K562 (cell line): Measurements from ENCODE around the gene AVPI1. TPM values are rescaled to one million over a fixed set of nuclear protein-coding genes. Genes with fewer than 3 reads are reported as not detected.

Source experiments
- CREBBP ChIP-seq: IDR thresholded peaks from one replicate; pipeline ENCODE4 v1.6.1; 2012; ENCODE audit warnings: low read depth, mild to moderate bottlenecking, control low read depth, inconsistent platforms, low read length
- CTCF ChIP-seq, 3 experiments: IDR thresholded peaks in 2 of 3; conservative IDR thresholded peaks in 1 of 3; 2 replicates each; pipeline ENCODE4 v1.5.1; 2011 to 2012; ENCODE audit warnings: low read length in 3 of 3, mild to moderate bottlenecking in 3 of 3, control low read depth in 2 of 3, improper control_type of control experiment in 1 of 3, inconsistent platforms in 1 of 3, low read depth in 1 of 3, mixed read lengths in 1 of 3, moderate library complexity in 1 of 3; ENCODE audit not compliant: insufficient read depth in 2 of 3
- EP300 ChIP-seq: IDR thresholded peaks from 2 replicates; pipeline ENCODE4 v1.6.1; 2012; ENCODE audit warnings: low read length, improper control_type of control experiment
- ETS2 ChIP-seq: IDR thresholded peaks from 2 replicates; pipeline ENCODE4 v1.6.1; 2016; ENCODE audit warnings: borderline replicate concordance, missing genetic modification characterization, mild to moderate bottlenecking, moderate library complexity, missing compliant biosample characterization; ENCODE audit not compliant: poor library complexity, severe bottlenecking
- GATAD2B ChIP-seq: fragments of 450-650 bp; IDR thresholded peaks from 2 replicates; pipeline ENCODE4 v1.6.1; 2017; ENCODE audit warnings: mild to moderate bottlenecking, borderline replicate concordance
- HNRNPUL1 ChIP-seq: fragments of 200-400 bp; formaldehyde crosslinking; IDR thresholded peaks from 2 replicates; pipeline ENCODE4 v1.6.1; 2017; ENCODE audit warnings: low read length
- TAL1 ChIP-seq: fragments of 450-650 bp; IDR thresholded peaks from 2 replicates; pipeline ENCODE4 v1.6.1; 2016; ENCODE audit warnings: mild to moderate bottlenecking
- TBL1XR1 ChIP-seq, 2 experiments: IDR thresholded peaks; 2 replicates each; pipeline ENCODE4 v1.6.1; 2012; ENCODE audit warnings: improper control_type of control experiment in 2 of 2, low read length in 2 of 2, mild to moderate bottlenecking in 1 of 2
- TFAM ChIP-seq: fragments of 250-450 bp; sonication (Bioruptor Pico); conservative IDR thresholded peaks from 2 replicates; pipeline ENCODE4 v1.5.0; 2021; ENCODE audit warnings: mild to moderate bottlenecking, moderate library complexity
- TRIM25 ChIP-seq: fragments of 450-650 bp; IDR thresholded peaks from 2 replicates; pipeline ENCODE4 v1.7.0; 2016; ENCODE audit warnings: borderline replicate concordance
- ZBTB8A ChIP-seq: fragments of 450-650 bp; IDR thresholded peaks from 2 replicates; pipeline ENCODE4 v1.6.1; 2018; ENCODE audit warnings: mild to moderate bottlenecking, moderate library complexity; ENCODE audit not compliant: partially characterized antibody
- polyA plus RNA-seq, 8 experiments: library from polyadenylated mRNA; depleted of rRNA in 4 of 8; stranded (reverse) in 5 of 8; unstranded in 3 of 8; fragments of >200 nt; fragmentation: Nextera tagmentation in 2 of 8; fragmentation: Illumina TruSeq in 1 of 8; extraction: Ambion mirVana in 2 of 8; extraction: Trizol in 1 of 8; gene quantifications; 2 replicates each; pipeline versions ENCODE4 v1.2.1 to v1.2.3, GENCODE V29; 2011 to 2014; ENCODE audit warnings: inconsistent platforms in 1 of 8, missing spikeins in 1 of 8
- total RNA-seq, 7 experiments: library from RNA; depleted of rRNA in 6 of 7; stranded (reverse); fragments of >200 nt in 6 of 7; fragmentation: Illumina TruSeq in 2 of 7; extraction: Trizol in 2 of 7; gene quantifications; 2 replicates each; pipeline versions ENCODE4 v1.2.1 to v1.2.3, GENCODE V29; 2011 to 2021; ENCODE audit warnings: low replicate concordance in 1 of 7
- TF ChIP-seq, protein P1 (sequence below): fragments of 450-650 bp; IDR thresholded peaks from 2 replicates; pipeline ENCODE4 v1.6.1; 2018; ENCODE audit not compliant: partially characterized antibody
- TF ChIP-seq, protein P2 (sequence below): fragments of 250-450 bp; sonication (Bioruptor Pico); IDR thresholded peaks from 2 replicates; pipeline ENCODE4 v1.5.0; 2021; ENCODE audit warnings: mild to moderate bottlenecking, borderline replicate concordance
- TF ChIP-seq, protein P3 (sequence below): sonication (generic); IDR thresholded peaks from 2 replicates; pipeline ENCODE4 v1.6.1; 2016

AVPI1 gene
- total and polyA plus RNA-seq, 9 of the 15 experiments (the other 6 are each of a cell fraction or from before 2014, with no cell fraction given) = 0.90 to 10.4 (median 7.4) TPM

DNA sequence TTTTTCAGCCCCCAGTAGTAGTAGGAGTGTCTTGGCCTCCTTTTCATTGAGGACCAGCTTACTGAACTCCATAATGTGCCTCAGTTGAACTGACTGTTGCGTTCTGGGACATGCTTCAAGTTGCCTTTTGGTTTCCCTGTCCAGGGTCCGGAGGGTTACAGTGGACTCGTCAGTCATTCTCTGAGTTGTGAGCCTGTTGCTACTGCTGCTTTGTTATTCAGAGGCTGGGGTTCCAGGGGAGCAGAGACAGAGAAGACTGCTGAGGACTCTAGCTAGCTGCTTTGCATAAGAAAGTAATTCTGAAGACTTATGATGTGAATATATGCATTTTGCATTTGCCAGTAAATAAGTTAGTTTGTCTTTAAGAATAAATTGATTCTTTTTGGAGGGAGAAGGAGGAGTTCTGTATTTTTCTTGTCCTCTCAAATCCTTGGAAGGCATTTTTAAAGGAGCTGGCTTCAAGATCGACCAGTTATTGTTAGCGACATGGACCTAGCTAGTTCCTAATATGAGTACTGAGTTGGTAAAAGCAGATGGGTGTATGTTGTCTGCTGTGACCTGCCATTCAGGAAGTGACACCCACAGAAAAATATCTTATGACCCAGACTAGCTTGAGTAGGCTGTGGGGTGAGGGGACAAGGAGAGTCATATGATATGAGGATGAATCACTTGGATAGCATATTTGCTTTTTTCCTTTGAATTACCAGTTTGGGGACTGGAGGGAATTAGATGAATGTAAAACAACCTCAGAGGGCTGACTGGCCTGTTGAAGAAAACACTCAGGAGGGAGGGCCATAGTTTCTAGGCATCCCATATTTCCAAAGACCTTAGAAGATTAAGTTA, 38.3 kb downstream of the AVPI1 start (continued):
- TF ChIP-seq, protein P1, sequence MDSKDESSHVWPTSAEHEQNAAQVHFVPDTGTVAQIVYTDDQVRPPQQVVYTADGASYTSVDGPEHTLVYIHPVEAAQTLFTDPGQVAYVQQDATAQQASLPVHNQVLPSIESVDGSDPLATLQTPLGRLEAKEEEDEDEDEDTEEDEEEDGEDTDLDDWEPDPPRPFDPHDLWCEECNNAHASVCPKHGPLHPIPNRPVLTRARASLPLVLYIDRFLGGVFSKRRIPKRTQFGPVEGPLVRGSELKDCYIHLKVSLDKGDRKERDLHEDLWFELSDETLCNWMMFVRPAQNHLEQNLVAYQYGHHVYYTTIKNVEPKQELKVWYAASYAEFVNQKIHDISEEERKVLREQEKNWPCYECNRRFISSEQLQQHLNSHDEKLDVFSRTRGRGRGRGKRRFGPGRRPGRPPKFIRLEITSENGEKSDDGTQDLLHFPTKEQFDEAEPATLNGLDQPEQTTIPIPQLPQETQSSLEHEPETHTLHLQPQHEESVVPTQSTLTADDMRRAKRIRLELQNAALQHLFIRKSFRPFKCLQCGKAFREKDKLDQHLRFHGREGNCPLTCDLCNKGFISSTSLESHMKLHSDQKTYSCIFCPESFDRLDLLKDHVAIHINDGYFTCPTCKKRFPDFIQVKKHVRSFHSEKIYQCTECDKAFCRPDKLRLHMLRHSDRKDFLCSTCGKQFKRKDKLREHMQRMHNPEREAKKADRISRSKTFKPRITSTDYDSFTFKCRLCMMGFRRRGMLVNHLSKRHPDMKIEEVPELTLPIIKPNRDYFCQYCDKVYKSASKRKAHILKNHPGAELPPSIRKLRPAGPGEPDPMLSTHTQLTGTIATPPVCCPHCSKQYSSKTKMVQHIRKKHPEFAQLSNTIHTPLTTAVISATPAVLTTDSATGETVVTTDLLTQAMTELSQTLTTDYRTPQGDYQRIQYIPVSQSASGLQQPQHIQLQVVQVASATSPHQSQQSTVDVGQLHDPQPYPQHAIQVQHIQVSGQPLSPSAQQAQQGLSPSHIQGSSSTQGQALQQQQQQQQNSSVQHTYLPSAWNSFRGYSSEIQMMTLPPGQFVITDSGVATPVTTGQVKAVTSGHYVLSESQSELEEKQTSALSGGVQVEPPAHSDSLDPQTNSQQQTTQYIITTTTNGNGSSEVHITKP = no peak
- TF ChIP-seq ZBTB8A = no peak
- TF ChIP-seq CREBBP = no peak
- no peak for TF ChIP-seq TRIM25
- TF ChIP-seq, protein P2, sequence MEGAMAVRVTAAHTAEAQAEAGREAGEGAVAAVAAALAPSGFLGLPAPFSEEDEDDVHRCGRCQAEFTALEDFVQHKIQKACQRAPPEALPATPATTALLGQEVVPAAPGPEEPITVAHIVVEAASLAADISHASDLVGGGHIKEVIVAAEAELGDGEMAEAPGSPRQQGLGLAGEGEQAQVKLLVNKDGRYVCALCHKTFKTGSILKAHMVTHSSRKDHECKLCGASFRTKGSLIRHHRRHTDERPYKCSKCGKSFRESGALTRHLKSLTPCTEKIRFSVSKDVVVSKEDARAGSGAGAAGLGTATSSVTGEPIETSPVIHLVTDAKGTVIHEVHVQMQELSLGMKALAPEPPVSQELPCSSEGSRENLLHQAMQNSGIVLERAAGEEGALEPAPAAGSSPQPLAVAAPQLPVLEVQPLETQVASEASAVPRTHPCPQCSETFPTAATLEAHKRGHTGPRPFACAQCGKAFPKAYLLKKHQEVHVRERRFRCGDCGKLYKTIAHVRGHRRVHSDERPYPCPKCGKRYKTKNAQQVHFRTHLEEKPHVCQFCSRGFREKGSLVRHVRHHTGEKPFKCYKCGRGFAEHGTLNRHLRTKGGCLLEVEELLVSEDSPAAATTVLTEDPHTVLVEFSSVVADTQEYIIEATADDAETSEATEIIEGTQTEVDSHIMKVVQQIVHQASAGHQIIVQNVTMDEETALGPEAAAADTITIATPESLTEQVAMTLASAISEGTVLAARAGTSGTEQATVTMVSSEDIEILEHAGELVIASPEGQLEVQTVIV (CRISPR knock-in tag) = no peak
- TF ChIP-seq, protein P3, sequence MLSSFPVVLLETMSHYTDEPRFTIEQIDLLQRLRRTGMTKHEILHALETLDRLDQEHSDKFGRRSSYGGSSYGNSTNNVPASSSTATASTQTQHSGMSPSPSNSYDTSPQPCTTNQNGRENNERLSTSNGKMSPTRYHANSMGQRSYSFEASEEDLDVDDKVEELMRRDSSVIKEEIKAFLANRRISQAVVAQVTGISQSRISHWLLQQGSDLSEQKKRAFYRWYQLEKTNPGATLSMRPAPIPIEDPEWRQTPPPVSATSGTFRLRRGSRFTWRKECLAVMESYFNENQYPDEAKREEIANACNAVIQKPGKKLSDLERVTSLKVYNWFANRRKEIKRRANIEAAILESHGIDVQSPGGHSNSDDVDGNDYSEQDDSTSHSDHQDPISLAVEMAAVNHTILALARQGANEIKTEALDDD = peak; percentile 93
- no peak; a peak in 1 of 4 replicates for TF ChIP-seq TBL1XR1 (IDR thresholded peaks at IDR 0.05; ENCODE audit: low read length in 2 of 2)
- TF ChIP-seq GATAD2B = no peak
- TF ChIP-seq CTCF (IDR thresholded peaks at IDR 0.05 in 2 of 3, conservative IDR thresholded peaks at IDR 0.05 in 1 of 3; ENCODE audit: insufficient read depth in 2 of 3, low read depth in 1 of 3, low read length in 3 of 3) = no peak
- 0 out of 2 replicates have a peak, but pooled peaks have one; percentile 34 for TF ChIP-seq TAL1
- TF ChIP-seq EP300 = peak; percentile 78; the same call in 1 of the 2 replicates
- TF ChIP-seq ETS2 (tag) = no peak
- no peak for TF ChIP-seq TFAM (CRISPR knock-in tag)
- no peak for TF ChIP-seq HNRNPUL1
